NCI-H146 (cell line): ENCODE results near the gene VDR.

ENCODE experiments used
- DNase-seq: peaks from one replicate; lab custom pipeline; 2025; lab: John Stamatoyannopoulos, UW

VDR gene

GRCh38 chr12:47793015-47793681, 111.6 kb downstream of the VDR start:
- DNase-seq, result no peak

- DNase-seq, result no peak
These were observed 112.9 kb downstream of the VDR start for GRCh38 chr12:47791874-47792273.
